Measurements from ENCODE around the gene BTAF1.

BTAF1 gene

DNA sequence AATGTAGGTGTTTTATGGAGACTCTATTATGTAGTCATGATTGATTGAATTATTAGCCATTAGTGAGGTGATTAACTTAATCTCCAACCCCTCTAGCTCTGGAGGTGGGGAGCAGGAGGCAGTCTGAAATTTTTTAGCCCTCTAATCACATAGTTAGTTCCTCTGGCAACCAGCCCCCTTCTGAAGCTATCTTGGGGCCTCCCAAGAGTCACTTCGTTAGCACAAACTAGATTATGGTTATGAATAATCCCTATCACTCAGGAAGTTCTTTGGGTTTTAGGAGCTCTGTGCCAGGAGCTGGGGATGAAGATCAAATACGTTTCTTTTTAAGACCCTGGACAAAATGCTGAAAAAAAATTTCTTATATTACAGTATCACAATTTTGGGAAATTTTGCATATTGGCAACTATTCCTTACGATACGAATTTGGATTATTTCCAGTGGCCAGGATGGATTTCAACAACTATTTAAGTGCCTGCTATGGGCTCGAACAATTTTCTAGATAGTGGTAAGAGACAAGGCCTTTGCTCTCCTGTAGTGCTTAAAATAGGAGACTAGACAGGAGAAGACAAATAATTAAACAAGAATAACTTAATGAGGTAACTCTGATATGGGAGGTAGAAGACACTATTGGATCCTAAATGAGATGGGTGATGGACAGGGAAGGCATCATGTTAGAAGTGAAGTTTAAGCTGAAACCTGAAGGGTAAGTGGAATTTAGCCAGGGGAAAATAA is 52.9 kb downstream of the BTAF1 start:
- TF ChIP-seq, protein P1, sequence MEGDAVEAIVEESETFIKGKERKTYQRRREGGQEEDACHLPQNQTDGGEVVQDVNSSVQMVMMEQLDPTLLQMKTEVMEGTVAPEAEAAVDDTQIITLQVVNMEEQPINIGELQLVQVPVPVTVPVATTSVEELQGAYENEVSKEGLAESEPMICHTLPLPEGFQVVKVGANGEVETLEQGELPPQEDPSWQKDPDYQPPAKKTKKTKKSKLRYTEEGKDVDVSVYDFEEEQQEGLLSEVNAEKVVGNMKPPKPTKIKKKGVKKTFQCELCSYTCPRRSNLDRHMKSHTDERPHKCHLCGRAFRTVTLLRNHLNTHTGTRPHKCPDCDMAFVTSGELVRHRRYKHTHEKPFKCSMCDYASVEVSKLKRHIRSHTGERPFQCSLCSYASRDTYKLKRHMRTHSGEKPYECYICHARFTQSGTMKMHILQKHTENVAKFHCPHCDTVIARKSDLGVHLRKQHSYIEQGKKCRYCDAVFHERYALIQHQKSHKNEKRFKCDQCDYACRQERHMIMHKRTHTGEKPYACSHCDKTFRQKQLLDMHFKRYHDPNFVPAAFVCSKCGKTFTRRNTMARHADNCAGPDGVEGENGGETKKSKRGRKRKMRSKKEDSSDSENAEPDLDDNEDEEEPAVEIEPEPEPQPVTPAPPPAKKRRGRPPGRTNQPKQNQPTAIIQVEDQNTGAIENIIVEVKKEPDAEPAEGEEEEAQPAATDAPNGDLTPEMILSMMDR (IDR thresholded peaks at IDR 0.05; ENCODE audit: borderline replicate concordance, extremely low read depth, low read length, poor library complexity, severe bottlenecking): no peak
- TF ChIP-seq EZH2 (IDR thresholded peaks at IDR 0.05; ENCODE audit: borderline replicate concordance, low read depth, low read length, severe bottlenecking): no peak
- no peak overlapping the region for H2AFZ ChIP-seq (ENCODE audit: low read depth, low read length)
- H3K36me3 ChIP-seq (ENCODE audit: insufficient read depth, low read length): peaks cover 63% of the 10 kb centered on the region; the same call in 1 of the 2 replicates
- no peak overlapping the region for H3K4me2 ChIP-seq (ENCODE audit: insufficient read depth, low read length)
- no peaks in the 10 kb centered on the region for H3K27me3 ChIP-seq (ENCODE audit: insufficient read depth, low read length, poor library complexity)
- ATAC-seq (ENCODE audit: insufficient read depth, low read depth) (no peak), DNase-seq (no peak)
- no peak overlapping the region for H3K27ac ChIP-seq (ENCODE audit: low read length)
- H3K9ac ChIP-seq (ENCODE audit: low read depth, low read length): no peak overlapping the region
- H3K4me3 ChIP-seq (ENCODE audit: low read depth in 1 of 2, low read length in 2 of 2): no peak overlapping the region
- H3K4me1 ChIP-seq (ENCODE audit: insufficient read depth, low read length): no peaks in the 10 kb centered on the region
- no peaks in the 10 kb centered on the region for H3K9me3 ChIP-seq (ENCODE audit: insufficient read depth, low read length, severe bottlenecking)
- no peaks in the 10 kb centered on the region for H3K79me2 ChIP-seq (ENCODE audit: insufficient read depth, low read length)
- H4K20me1 ChIP-seq (ENCODE audit: insufficient read depth, low read length): 0 out of 2 replicates have a peak, but pooled peaks cover 2% of the 10 kb centered on the region

- no peak overlapping the region for H2AFZ ChIP-seq (ENCODE audit: low read depth, low read length)
- no peaks in the 10 kb centered on the region for H3K9me3 ChIP-seq (ENCODE audit: insufficient read depth, low read length, severe bottlenecking)
- no peak overlapping the region for H3K4me3 ChIP-seq (ENCODE audit: low read depth in 1 of 2, low read length in 2 of 2)
- H4K20me1 ChIP-seq (ENCODE audit: insufficient read depth, low read length): 0 out of 2 replicates have a peak, but pooled peaks cover 2% of the 10 kb centered on the region
- H3K4me1 ChIP-seq (ENCODE audit: insufficient read depth, low read length): no peaks in the 10 kb centered on the region
- ATAC-seq (ENCODE audit: insufficient read depth, low read depth): no peak
- no peak overlapping the region for H3K9ac ChIP-seq (ENCODE audit: low read depth, low read length)
- TF ChIP-seq EZH2 (IDR thresholded peaks at IDR 0.05; ENCODE audit: borderline replicate concordance, low read depth, low read length, severe bottlenecking): no peak
- TF ChIP-seq, protein P1 (IDR thresholded peaks at IDR 0.05; ENCODE audit: borderline replicate concordance, extremely low read depth, low read length, poor library complexity, severe bottlenecking): no peak
- H3K36me3 ChIP-seq (ENCODE audit: insufficient read depth, low read length): peaks cover 67% of the 10 kb centered on the region
- H3K4me2 ChIP-seq (ENCODE audit: insufficient read depth, low read length): no peak overlapping the region
- no peak overlapping the region for H3K27ac ChIP-seq (ENCODE audit: low read length)
- no peak for DNase-seq
- no peaks in the 10 kb centered on the region for H3K79me2 ChIP-seq (ENCODE audit: insufficient read depth, low read length)
- H3K27me3 ChIP-seq (ENCODE audit: insufficient read depth, low read length, poor library complexity): no peaks in the 10 kb centered on the region
Observed at GRCh38 chr10:91977491-91977890, 53.9 kb downstream of the BTAF1 start.

DNA sequence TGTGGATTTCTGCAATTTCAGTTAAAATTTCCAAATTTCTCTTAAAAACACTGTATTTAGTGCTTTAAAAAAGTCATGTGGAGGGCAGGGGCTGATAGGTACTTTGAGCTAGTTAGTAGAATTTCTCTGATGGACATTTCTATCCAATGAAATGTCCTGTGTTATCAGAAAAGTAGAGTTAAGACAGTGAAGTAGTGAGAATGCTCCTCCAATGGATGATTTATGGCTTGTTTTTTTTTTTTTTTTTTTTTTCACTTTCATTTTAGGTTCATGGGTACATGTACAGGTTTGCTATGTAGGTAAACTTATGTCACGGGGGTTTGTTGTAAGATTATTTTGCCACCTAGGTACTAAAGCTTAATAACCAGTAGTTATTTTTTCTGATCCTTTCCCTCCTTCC is 55.0 kb downstream of the BTAF1 start:
- TF ChIP-seq, protein P1 (IDR thresholded peaks at IDR 0.05; ENCODE audit: borderline replicate concordance, extremely low read depth, low read length, poor library complexity, severe bottlenecking): no peak
- TF ChIP-seq EZH2 (IDR thresholded peaks at IDR 0.05; ENCODE audit: borderline replicate concordance, low read depth, low read length, severe bottlenecking): no peak
- Histone ChIP-seq H3K4me3 (ENCODE audit: low read depth in 1 of 2, low read length in 2 of 2) (no peak overlapping the region), H3K36me3 (ENCODE audit: insufficient read depth, low read length) (peaks cover 73% of the 10 kb centered on the region), H3K27me3 (ENCODE audit: insufficient read depth, low read length, poor library complexity) (no peaks in the 10 kb centered on the region), H3K4me2 (ENCODE audit: insufficient read depth, low read length) (no peak overlapping the region), H2AFZ (ENCODE audit: low read depth, low read length) (no peak overlapping the region), H4K20me1 (ENCODE audit: insufficient read depth, low read length) (0 out of 2 replicates have a peak, but pooled peaks cover 2% of the 10 kb centered on the region), H3K79me2 (ENCODE audit: insufficient read depth, low read length) (no peaks in the 10 kb centered on the region), H3K9me3 (ENCODE audit: insufficient read depth, low read length, severe bottlenecking) (no peaks in the 10 kb centered on the region), H3K27ac (ENCODE audit: low read length) (no peak overlapping the region), H3K4me1 (ENCODE audit: insufficient read depth, low read length) (no peaks in the 10 kb centered on the region), H3K9ac (ENCODE audit: low read depth, low read length) (no peak overlapping the region)
- no peak for DNase-seq
- no peak for ATAC-seq (ENCODE audit: insufficient read depth, low read depth)
